ENCODE measurements around the gene SGMS1.

GRCh38 chr10:50604809-50605208 is 18.9 kb downstream of the SGMS1 start:
- TF ChIP-seq, protein P1, sequence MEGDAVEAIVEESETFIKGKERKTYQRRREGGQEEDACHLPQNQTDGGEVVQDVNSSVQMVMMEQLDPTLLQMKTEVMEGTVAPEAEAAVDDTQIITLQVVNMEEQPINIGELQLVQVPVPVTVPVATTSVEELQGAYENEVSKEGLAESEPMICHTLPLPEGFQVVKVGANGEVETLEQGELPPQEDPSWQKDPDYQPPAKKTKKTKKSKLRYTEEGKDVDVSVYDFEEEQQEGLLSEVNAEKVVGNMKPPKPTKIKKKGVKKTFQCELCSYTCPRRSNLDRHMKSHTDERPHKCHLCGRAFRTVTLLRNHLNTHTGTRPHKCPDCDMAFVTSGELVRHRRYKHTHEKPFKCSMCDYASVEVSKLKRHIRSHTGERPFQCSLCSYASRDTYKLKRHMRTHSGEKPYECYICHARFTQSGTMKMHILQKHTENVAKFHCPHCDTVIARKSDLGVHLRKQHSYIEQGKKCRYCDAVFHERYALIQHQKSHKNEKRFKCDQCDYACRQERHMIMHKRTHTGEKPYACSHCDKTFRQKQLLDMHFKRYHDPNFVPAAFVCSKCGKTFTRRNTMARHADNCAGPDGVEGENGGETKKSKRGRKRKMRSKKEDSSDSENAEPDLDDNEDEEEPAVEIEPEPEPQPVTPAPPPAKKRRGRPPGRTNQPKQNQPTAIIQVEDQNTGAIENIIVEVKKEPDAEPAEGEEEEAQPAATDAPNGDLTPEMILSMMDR (IDR thresholded peaks at IDR 0.05), result no peak
- TF ChIP-seq POLR2A (IDR thresholded peaks at IDR 0.05; ENCODE audit: low read depth), result no peak
